GM12892 (cell line): ENCODE measurements around the gene PCSK1.

ENCODE experiments used
- POLR2A ChIP-seq: IDR thresholded peaks from 2 replicates; pipeline ENCODE4 v1.6.1; 2011; ENCODE audit warnings: low read depth, low read length, control low read depth
- POLR2AphosphoS5 ChIP-seq: IDR thresholded peaks from 2 replicates; pipeline ENCODE4 v1.6.1; 2011; ENCODE audit warnings: low read depth, low read length, control low read depth

DNA sequence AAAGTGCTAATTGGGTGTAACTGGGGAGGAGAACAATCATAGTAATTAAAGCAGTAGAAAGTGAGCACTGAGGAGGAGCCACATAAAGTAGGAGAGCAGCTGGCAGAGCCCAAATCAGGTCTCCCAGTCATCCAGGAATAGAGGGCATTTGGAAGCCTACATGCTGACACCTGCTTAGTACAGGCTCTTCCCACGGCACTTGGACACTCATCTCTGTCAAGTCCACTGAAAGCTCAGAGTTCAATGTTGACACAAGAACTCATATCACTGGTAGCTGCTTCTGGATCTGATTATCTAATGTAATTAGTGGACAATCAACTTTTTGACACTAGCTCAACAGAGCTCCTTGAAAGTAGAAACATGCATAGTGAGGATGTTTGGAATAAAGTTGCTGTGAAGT lies 45.9 kb upstream of the PCSK1 start:
- no peak for TF ChIP-seq POLR2A
- TF ChIP-seq POLR2AphosphoS5: no peak
